Measurements from ENCODE around the gene SH2D5.

The SH2D5 gene

DNA sequence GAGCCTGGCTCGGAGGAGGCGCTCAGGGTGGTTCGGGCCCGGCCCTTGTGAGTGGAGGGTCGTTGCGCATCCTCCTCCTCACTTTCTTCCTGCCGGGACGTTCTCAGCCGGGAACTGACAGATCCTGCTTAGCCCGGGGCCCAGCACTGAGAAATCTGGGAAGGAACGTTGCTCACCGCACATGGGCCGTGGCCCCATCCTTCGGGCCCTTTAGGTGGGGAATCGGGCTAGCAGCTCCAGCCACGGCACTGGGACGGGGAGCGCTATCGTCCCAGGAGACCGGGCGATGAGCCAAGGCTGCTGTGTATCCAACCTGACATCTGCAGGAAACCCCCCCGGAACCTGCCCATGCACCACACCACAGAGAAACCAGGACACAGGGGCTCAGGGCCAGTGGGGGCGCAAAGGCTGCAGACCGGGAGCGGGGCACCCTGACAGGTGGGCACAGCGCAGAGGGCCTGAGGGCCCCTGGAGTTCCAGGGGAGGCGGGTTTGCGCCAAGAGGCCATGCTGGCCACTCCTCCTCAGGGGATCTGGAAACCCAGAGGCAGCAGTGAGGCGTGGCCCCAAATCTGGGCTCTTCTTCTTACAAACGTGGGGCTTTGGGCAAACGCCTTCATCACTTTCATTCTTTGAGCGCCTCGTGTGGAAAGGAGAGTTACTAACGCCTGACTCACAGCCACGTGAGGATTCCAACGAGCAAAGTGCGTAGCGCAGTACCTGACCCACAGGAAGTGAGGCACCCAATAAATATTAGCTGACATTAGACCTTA, at the start of gene SH2D5:
Gene SH2D5 (minus strand): TSS at position 116 of the 772 bp plus-strand sequence. CDS start 4,659 bp downstream, outside the sequence.
- intact Hi-C loops (cut with DNase I): no loop called here
- DNase-seq: peak; percentile 44 to 93 (median 73)

DNA sequence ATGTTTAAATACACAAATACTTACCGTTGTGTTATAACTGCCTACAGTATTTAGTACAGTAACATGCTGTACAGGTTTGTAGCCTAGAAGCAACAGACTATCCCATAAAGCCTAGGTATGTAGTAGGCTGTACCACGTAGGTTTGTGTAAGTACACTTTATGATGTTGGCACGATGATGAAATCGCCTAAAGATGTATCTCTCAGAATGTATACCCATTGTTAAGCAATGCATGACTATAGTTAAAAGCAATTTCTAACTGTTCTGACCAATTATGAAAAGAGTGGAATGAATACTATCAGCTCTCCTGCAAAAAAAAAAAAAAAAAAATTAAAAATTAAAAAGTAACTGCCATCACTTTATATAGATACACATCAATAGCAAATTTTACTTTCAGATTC, 43.2 kb upstream of the SH2D5 start:
- intact Hi-C loops (cut with DNase I): no loop called here
- DNase-seq: no peak

DNA sequence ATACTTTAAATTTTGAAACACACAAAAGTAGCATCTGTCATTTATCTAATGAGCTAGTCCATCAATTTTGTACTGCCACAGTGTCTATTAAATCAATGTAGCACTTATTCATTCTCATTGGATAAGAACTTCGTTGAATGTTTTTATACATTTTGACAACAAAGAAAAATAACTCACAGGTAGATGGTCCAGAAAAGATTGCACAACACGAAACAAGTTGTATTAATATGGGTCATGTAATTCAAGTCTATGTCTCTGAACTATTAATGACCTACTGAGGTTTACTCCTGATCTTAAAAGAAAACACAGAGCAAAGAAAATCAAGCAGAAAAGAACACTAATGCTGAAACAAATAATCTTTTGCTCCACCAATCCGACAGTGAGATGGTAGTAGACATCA, 39.3 kb upstream of the SH2D5 start:
- intact Hi-C loops (cut with DNase I): no loop called here
- DNase-seq: no peak

DNA sequence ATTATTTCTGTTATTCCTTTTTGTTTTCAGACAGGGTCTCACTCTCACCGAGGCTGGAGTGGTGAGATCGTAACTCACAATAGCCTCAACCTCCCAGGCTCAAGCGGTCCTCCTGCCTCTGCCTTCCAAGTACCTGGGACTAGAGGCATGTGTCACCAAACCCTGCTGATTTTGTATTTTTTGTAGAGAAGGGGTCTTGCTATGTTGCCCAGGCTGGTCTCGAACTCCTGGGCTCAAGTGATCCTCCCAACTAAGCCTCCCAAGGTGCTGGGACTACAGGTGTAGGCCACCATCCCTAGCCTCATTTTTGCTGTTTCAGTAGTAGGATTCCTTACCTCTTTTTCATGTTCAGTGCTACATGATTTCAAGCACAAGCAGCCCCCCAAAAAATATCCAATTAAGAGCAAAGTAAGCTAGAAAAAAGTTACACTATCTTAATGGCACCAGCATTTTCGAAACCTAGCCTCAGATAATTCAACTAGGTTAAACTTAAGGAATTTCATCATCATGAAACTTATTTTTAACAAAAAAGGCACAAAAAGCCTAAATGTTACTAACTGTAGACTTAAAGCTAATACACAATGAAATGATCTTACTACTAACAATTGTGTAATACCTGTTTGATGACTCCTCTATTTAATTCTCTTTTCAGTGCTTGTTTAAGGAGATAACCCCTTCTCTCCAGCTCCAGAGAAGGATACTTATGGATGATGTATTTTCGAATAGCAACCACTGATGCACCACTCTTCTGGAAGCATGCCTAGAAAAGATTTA, 38.0 kb upstream of the SH2D5 start:
- intact Hi-C loops (cut with DNase I): no loop called here
- no peak for DNase-seq

DNA sequence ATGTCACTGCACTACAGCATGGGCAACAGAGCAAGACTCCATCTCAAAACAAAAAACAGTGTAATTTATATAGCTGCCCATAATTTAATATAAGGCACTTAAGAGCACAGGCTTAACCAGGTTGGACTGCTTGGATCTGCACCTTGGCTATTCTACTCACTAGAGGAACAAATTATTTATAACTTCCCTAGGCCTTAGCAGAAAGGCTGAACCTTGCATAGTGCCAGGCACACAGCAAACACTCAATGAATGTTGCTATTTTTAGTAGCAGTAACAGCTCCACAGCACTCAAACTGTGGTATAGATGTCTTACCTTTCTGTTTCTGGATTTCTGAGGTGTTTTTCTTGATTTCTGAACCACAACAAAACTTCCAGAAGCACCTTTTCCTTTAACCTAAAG, 34.8 kb upstream of the SH2D5 start:
- DNase-seq: no peak
- intact Hi-C loops (cut with DNase I): no loop called here

DNA sequence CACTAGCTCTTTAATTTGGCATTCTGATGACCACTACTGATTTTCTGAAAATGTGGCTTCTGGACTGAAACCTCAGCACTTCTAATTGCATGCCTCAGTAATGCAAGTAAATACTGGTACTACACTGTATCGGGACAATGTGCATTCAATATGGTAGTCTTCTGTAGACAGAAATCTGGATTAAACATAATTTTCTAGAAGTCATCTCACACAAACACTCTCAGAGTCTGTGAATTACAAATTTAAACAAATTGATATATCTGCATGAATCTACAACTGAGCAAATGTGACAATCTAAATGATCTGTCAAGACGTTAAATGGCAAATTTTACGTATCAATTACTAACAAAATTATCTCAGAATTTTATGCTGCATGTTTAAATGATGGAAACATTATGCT, 30.9 kb upstream of the SH2D5 start:
- intact Hi-C loops (cut with DNase I): no loop called here
- DNase-seq: no peak

DNA sequence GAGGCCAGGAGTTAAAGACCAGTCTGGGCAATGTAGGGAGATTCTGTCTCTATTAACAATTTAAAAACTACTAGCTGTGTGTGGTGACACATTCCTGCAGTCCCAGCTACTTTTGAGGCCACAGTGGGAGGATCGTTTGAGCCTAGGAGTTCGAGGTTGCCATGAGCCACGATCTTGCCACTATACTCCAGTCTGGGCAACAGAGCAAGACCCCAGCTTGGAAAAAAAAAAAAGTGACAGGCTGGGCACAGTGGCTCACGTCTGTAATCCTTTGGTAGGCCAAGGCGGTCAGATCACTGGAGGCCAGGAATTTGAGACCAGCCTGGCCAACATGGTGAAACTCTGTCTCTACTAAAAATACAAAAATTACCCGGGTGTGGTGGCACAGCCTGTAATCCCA, 27.8 kb upstream of the SH2D5 start:
- DNase-seq: no peak
- intact Hi-C loops (cut with DNase I): no loop called here

DNA sequence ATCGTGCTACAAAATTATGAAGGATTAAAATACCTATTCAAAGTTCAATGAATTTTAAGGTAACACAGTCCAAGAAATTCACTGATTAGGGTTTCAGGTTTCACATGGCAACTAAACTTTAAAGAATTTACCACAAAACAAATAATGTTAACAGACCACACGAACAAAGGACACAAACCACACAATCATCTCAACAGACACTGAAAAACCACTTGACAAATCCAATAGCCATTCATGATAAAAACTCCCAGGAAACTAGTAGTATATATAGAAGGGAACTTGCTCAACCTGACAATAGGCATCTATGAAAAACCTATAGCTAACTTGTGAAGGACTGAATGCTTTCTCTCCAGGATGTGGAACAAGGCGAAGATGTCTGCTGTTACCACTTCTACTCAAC, 21.1 kb upstream of the SH2D5 start:
- no peak for DNase-seq
- intact Hi-C loops (cut with DNase I): no loop called here

DNA sequence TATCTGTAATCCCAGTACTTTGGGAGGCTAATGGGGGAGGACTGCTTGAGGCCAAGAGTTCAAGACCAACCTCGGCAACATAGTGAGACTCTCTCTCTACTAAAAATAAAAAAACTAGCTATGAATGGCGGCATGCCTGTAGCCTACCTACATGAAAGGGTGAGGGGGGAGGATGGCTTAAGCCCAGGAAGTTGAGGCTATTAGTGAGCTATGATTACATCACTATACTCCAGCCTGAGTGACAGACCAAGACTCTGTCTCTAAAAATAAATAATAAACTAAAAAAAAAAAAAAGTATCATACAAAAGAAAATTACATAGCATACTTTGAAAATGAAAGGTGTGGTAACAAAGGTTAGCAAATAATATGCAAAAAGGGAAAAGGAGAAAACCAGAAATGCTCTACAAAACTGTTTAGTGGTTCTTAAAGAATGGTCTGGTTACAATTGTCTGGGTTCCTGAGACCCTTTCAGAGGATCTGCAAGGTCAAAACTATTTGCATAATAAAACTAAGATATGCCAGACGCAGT, 19.0 kb upstream of the SH2D5 start:
- no peak for DNase-seq
- intact Hi-C loops (cut with DNase I): no loop called here

DNA sequence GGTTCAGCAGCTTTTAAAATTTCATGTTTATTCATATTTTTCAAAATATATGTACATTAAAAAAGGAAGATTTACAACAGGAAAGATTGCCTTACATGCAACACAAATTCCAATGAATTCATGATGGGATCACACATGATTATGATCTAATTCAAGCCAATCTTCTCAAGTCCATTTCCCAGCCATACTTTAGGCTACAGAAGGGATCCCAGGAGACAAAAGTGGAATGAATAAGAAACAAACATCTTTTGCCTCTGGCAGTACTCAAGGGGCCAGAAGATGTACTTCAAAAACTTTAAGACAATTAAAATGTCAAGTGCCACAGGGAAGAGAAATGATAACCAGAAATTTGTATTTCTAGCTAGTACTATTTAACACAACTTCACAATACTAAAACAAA, 10.2 kb upstream of the SH2D5 start:
- no peak for DNase-seq
- intact Hi-C loops (cut with DNase I): no loop called here

DNA sequence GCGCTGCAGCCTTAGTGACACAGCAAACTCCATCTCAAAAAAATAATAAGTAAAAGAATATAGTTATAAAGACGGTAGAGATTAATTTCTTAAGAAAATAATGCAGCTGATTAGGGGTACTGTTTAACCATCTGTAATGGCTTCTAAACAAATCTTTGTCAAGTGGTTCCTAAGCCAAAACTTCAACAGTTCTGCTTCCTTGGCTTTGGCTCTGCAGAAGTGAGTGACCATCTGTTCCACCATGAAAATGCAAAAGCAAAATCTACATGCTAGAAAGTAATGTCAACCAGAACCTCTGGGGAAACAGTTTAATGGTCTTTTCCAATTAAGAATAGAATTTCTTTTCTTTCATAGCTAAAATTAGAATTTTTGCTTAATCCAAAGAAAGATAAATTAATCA, 8.3 kb upstream of the SH2D5 start:
- intact Hi-C loops (cut with DNase I): no loop called here
- no peak for DNase-seq

DNA sequence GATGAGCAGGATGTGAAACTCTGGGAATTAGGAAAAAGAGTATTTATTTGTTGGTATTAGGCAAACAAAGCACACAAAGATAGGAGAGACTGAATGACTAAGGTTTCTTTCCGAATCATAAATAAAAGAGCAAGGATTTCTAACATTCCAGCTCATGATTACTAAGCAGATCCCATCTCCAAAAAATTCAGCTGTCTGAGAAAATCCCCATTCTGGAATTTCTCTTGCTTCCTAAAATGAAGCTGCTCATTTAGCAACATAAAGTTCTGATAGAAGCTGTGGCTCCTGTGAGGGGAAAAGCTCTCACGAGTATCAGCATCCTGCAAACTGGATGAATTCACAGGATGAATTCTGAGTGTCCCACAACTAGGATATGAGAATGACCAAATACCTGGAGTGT, 6.7 kb upstream of the SH2D5 start:
- intact Hi-C loops (cut with DNase I): no loop called here
- no peak for DNase-seq

DNA sequence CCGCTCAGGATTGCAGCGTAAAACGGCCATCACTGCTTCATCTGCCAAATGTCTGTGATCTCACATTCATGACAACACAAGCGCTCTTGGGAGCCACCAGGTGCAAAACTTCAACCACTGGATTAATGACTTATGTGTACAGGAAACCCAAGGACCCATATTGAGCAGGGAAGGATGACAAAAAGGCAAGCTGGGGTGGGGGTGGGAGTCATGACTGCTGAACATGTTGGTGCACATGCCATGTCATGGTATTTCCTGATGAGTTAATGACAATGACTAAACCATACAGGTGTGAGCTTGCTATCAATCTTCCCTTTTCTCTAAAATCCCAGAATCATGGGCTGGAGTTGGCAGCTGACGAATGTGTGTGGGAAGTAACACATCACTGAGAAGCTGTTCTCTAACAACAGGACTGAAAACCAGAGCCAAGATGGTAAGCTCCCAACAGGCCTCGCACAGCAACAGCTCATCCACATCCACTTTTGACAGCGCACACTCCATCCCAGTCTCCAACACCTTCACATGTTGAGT, 3.1 kb upstream of the SH2D5 start:
- intact Hi-C loops (cut with DNase I): no loop called here
- DNase-seq: peak in 7 of 42 donors; percentile 16 to 62 (median 47)

DNA sequence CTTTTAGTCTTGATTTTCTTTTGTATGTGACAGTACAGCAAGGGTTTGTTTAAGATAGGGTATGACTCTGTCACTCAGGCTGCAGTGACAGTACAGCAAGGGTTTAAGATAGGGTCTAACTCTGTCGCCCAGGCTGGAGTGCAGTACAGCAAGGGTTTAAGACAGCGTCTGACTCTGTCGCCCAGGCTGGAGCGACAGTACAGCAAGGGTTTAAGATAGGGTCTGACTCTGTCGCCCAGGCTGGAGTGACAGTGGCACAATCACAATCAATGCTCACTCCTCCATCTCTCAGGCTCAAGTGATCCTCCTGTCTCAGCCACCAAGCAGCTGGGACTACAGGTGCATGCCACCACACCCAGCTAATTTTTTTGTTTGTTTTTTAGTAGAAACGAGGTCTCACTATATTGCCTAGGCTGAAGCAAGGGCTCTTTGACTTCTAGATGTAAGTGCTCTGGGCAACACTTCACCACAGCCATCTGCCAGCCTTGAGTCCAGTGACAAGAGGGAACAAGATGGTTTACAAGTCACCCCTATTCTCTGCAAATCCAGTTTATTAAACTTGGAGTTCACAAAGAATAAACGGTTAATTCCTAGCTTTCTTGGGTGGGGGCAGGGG, 965 bp upstream of the SH2D5 start:
- DNase-seq: peak in 5 of 42 donors; percentile 16 to 40 (median 36)
- intact Hi-C loops (cut with DNase I): no loop called here

DNA sequence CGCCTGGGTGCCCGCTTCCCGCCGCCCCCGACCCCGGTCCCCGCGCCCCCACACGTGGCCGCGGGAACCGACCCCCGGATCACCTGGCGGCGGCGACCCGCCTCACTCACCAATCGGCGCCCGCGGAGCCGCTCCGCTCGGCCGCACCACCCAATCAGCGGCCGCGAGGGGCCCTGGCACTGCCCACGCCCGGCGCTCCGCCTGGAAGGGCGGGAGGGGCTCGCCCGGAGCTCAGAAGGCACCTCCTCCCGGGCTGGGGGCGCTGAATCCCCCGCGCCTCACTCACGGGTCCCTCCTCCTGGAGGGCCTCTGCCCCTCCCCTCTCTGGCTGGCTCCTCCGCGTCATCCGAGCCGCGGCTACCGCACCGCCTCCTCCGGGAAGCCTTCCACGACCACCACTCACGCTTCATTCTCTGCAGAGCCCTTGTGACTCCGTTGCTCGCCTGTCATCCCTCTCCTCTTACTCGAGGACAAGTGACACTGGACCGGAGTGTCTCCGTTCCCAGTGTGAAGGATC, 374 bp downstream of the SH2D5 start:
- intact Hi-C loops (cut with DNase I): no loop called here
- peak; percentile 29 to 91 (median 78) for DNase-seq

DNA sequence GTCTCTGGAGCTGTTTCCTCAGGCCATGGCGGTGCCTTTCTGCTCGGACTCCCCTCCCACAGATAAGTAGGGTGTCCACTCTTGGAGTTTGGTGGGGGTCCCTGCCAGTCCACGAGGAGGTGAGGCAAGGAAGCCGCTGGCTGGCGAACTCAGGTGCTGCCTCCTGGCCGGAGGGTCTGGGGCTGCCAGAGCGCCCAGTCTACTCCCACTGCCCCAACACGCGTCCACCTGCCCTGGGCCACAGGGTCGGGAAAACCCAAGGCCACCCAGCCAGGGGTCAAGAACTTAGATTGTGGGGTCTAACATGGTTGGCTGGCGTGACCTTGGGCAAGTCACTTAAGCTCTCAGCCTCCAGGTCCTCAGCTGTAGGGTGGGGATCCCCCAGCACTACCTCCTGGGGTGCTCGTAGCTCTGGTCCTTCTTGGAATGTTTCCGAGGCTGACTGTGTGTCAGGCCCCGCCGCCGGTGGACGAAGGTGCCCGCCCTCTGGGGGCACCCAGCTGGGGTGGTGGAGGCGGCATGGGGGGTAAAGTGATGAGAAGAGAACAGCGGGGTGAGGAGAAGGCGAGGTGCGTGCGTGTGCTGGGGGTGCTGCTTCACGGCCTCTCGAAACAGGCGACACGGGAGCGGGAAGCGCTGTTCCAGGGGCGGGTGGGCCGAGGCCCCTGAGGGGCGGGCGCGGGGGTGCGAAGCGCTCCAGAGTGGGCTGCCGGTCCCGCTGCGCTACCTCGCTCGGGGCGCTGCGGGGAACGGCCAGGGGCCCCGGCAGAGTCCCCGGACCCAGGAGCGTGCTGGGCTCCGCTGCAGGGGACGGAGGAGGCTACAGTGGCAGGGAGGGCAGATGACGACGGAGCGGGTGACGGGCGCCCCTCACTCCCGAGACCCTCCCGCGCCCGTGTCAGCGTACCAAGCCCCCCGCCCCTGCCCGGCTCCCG, 1.2 kb downstream of the SH2D5 start:
- intact Hi-C loops (cut with DNase I): no loop called here
- DNase-seq: peak in 9 of 42 donors; percentile 29 to 58 (median 41)

DNA sequence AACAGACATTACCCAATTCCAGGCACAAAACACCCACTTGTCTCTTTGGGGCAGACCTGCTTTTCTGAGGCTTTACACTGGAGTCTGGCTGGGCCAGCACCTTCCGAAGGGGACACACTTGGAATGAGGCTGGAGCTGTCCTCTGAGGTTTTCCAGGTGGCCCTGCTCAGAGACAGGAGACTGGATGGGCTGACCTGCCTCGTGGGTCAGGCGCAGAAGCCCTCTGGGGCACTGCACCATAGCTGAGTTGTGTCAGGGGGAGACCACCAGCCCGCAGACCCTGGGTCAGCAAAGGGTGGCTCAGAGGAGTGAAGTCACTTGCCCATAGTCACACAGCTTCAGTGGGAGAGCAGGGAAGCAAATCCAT, 1.8 kb downstream of the SH2D5 start:
- intact Hi-C loops (cut with DNase I): no loop called here
- peak in 8 of 42 donors; percentile 7 to 39 (median 18) for DNase-seq

DNA sequence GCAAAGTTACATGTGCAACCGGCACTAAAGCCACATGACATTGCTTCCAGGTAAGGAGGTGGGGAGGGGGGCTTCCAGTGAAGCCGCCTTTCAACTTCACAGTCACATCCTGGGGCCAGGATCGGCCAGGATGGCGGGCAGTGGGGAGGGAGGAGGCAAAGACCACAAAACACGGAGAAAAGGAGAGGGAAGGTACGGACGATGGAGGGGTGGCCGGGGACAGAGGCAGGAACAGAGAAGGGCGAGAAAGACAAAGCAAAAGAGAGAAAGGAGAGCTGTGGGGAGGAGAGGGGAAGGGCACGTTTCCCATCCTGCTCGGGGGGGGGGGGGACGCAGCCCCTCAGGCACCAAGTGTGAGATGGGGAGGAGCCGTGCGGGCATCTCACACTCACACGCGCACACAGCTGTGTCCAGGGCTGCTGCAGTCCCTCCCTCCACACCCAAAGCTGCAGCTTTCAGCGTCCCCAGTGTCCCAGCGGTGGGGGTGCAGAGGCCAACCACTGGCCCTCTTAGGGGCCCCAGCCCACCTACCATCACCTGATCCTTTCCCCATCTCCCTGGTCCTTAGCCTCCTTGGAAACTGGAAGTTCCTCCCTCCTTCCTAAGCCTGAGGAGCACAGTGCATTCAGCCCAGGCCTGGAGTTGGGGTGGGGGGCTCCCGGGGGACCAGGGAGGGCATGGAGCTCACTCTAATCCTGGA, 2.4 kb downstream of the SH2D5 start:
- intact Hi-C loops (cut with DNase I): no loop called here
- peak in 12 of 42 donors; percentile 7 to 40 (median 26) for DNase-seq
